Kidney capillary endothelial cell (primary cell): ENCODE data around the gene MKX.
A peak's percentile ranks its signal among the peaks of the same experiment; 100 is the strongest.

Source experiments
- DNase-seq: peaks from one replicate; pipeline ENCODE4 v3.0.0-alpha.2; 2018; ENCODE audit warnings: low spot score

The MKX gene

GRCh38 chr10:27745732-27746396 lies at the start of gene MKX:
Gene MKX, minus strand, starts transcription at chr10:27745819. Its CDS starts 2,404 bp downstream, at chr10:27743415.
- no peak for DNase-seq

GRCh38 chr10:27794157-27794556 lies 48.5 kb upstream of the MKX start:
- DNase-seq: no peak

- DNase-seq: no peak
Observed at GRCh38 chr10:27792216-27792615, 46.6 kb upstream of the MKX start.

- DNase-seq: no peak
Observed at GRCh38 chr10:27784272-27784671, 38.7 kb upstream of the MKX start.

GRCh38 chr10:27783660-27784059 lies 38.0 kb upstream of the MKX start:
- DNase-seq: peak; percentile 21

- no peak for DNase-seq
Observed at GRCh38 chr10:27779462-27780015, 33.9 kb upstream of the MKX start.

GRCh38 chr10:27774831-27775230 lies 29.2 kb upstream of the MKX start:
- no peak for DNase-seq

- DNase-seq: no peak
Observed at GRCh38 chr10:27771231-27771630, 25.6 kb upstream of the MKX start.

- no peak for DNase-seq
Observed at GRCh38 chr10:27770181-27770580, 24.6 kb upstream of the MKX start.

- no peak for DNase-seq
Observed at GRCh38 chr10:27760867-27761266, 15.2 kb upstream of the MKX start.

GRCh38 chr10:27759483-27760272 lies 14.1 kb upstream of the MKX start:
- no peak for DNase-seq

GRCh38 chr10:27752673-27753237 lies 7.1 kb upstream of the MKX start:
- no peak for DNase-seq

- no peak for DNase-seq
Observed at GRCh38 chr10:27748601-27749000, 3.0 kb upstream of the MKX start.

- DNase-seq: no peak
Observed at GRCh38 chr10:27747096-27747451, 1.5 kb upstream of the MKX start.

GRCh38 chr10:27746397-27747095 lies 927 bp upstream of the MKX start:
- DNase-seq: no peak

GRCh38 chr10:27744802-27745731 lies 552 bp downstream of the MKX start:
- no peak for DNase-seq

- DNase-seq: no peak
Observed at GRCh38 chr10:27743877-27744801, 1.5 kb downstream of the MKX start.

- no peak for DNase-seq
Observed at GRCh38 chr10:27743012-27743876, 2.4 kb downstream of the MKX start.
